Neural cell (in vitro differentiated cells): ENCODE measurements around the gene RYR3. TPM values are rescaled to one million over a fixed set of nuclear protein-coding genes. Genes with fewer than 3 reads are reported as not detected.

ENCODE experiments used
- H2AFZ ChIP-seq: fragments of 200-600, 300-800 bp; sonication (generic), shearing (Covaris generic); 2 replicates; pipeline ENCODE4 v1.6.0; 2014; ENCODE audit warnings: low read depth, mild to moderate bottlenecking, antibody characterized with exemption, low read length, moderate library complexity
- H3F3A ChIP-seq: fragments of 200-600 bp; shearing (Covaris generic); 2 replicates; pipeline ENCODE4 v1.6.1; 2016; ENCODE audit warnings: mild to moderate bottlenecking, moderate library complexity, mixed read lengths, antibody characterized with exemption, low read length; ENCODE audit not compliant: insufficient read depth, poor library complexity, severe bottlenecking
- H3K27ac ChIP-seq: fragments of 200-600, 300-800 bp; sonication (generic), shearing (Covaris generic); 2 replicates; pipeline ENCODE4 v1.5.1; 2014; ENCODE audit warnings: mild to moderate bottlenecking, low read length, moderate library complexity
- H3K27me3 ChIP-seq: fragments of 300-800, 200-600 bp; sonication (generic), shearing (Covaris generic); 2 replicates; pipeline ENCODE4 v1.6.0; 2014; ENCODE audit warnings: mild to moderate bottlenecking, low read depth, low read length, moderate library complexity; ENCODE audit not compliant: insufficient read depth
- H3K36me3 ChIP-seq: fragments of 300-800, 200-600 bp; sonication (generic), shearing (Covaris generic); 2 replicates; pipeline ENCODE4 v1.5.1; 2014; ENCODE audit warnings: mild to moderate bottlenecking, antibody characterized with exemption, low read length, moderate library complexity; ENCODE audit not compliant: insufficient read depth
- H3K4me2 ChIP-seq: fragments of 300-800, 200-600 bp; sonication (generic), shearing (Covaris generic); 2 replicates; pipeline ENCODE4 v1.6.0; 2014; ENCODE audit warnings: mild to moderate bottlenecking, low read length
- H3K4me3 ChIP-seq: fragments of 300-800, 200-600 bp; sonication (generic), shearing (Covaris generic); 2 replicates; pipeline ENCODE4 v1.5.1; 2014; ENCODE audit warnings: mild to moderate bottlenecking, low read length, moderate library complexity
- H3K79me2 ChIP-seq: fragments of 200-600 bp; shearing (Covaris generic); replicated peaks from 2 replicates; pipeline ENCODE4 v1.6.0; 2014; ENCODE audit warnings: mild to moderate bottlenecking, low read length, moderate library complexity; ENCODE audit not compliant: insufficient read depth
- H3K9ac ChIP-seq: fragments of 300-800, 200-600 bp; sonication (generic), shearing (Covaris generic); 2 replicates; pipeline ENCODE4 v1.6.1; 2016; ENCODE audit warnings: mild to moderate bottlenecking, low read length, mixed read lengths
- H3K9me2 ChIP-seq: fragments of 200-600 bp; shearing (Covaris generic); 2 replicates; pipeline ENCODE4 v1.6.1; 2016; ENCODE audit warnings: mild to moderate bottlenecking, low read length, mixed read lengths; ENCODE audit not compliant: insufficient read depth
- H3K9me3 ChIP-seq: fragments of 200-600, 300-800 bp; sonication (generic), shearing (Covaris generic); 2 replicates; pipeline ENCODE4 v1.6.1; 2016; ENCODE audit warnings: mild to moderate bottlenecking, mixed run types, low read length, moderate library complexity, mixed read lengths
- H4K20me1 ChIP-seq: fragments of 200-600 bp; shearing (Covaris generic); 2 replicates; pipeline ENCODE4 v1.6.1; 2016; ENCODE audit warnings: mild to moderate bottlenecking, mixed run types; ENCODE audit not compliant: insufficient read depth
- EP300 ChIP-seq: fragments of 450-650 bp; conservative IDR thresholded peaks from 2 replicates; pipeline ENCODE4 v1.6.1; 2014; ENCODE audit warnings: antibody characterized with exemption, mild to moderate bottlenecking, moderate library complexity; ENCODE audit not compliant: poor library complexity, severe bottlenecking
- EZH2 ChIP-seq: fragments of 200-600, 300-800 bp; shearing (Covaris generic), sonication (generic); IDR thresholded peaks from 2 replicates; pipeline ENCODE4 v1.6.1; 2014; ENCODE audit warnings: antibody characterized with exemption, low read length, borderline replicate concordance, mild to moderate bottlenecking; ENCODE audit not compliant: insufficient read depth, poor library complexity, severe bottlenecking
- MXI1 ChIP-seq: fragments of 450-650 bp; conservative IDR thresholded peaks from 2 replicates; pipeline ENCODE4 v1.6.1; 2014; ENCODE audit warnings: antibody characterized with exemption, mild to moderate bottlenecking; ENCODE audit not compliant: poor library complexity, severe bottlenecking
- POLR2AphosphoS5 ChIP-seq: IDR thresholded peaks from 2 replicates; pipeline ENCODE4 v1.6.1; 2012
- RAD21 ChIP-seq: fragments of 450-650 bp; conservative IDR thresholded peaks from 2 replicates; pipeline ENCODE4 v1.6.1; 2014; ENCODE audit warnings: antibody characterized with exemption, mild to moderate bottlenecking, moderate library complexity
- SMC3 ChIP-seq: fragments of 450-650 bp; conservative IDR thresholded peaks from 2 replicates; pipeline ENCODE4 v1.6.1; 2014; ENCODE audit warnings: antibody characterized with exemption, mild to moderate bottlenecking, moderate library complexity; ENCODE audit not compliant: poor library complexity
- TAF1 ChIP-seq: IDR thresholded peaks from 2 replicates; pipeline ENCODE4 v1.6.1; 2012; ENCODE audit warnings: low read depth
- polyA plus RNA-seq: library from polyadenylated mRNA; depleted of rRNA; stranded (reverse); fragments of >200 nt; gene quantifications from 2 replicates; pipeline ENCODE4 v1.2.3, GENCODE V29; 2014
- TF ChIP-seq, protein P1 (sequence below): fragments of 450-650 bp; IDR thresholded peaks from 2 replicates; pipeline ENCODE4 v1.5.1; 2014; ENCODE audit warnings: antibody characterized with exemption, mild to moderate bottlenecking, moderate library complexity; ENCODE audit not compliant: poor library complexity, severe bottlenecking
- TF ChIP-seq, protein P2 (sequence below): IDR thresholded peaks from 2 replicates; pipeline ENCODE4 v1.6.1; 2012; ENCODE audit warnings: borderline replicate concordance

The RYR3 gene
- polyA plus RNA-seq, 1 donor from 2014 or later = 12.6 TPM

DNA sequence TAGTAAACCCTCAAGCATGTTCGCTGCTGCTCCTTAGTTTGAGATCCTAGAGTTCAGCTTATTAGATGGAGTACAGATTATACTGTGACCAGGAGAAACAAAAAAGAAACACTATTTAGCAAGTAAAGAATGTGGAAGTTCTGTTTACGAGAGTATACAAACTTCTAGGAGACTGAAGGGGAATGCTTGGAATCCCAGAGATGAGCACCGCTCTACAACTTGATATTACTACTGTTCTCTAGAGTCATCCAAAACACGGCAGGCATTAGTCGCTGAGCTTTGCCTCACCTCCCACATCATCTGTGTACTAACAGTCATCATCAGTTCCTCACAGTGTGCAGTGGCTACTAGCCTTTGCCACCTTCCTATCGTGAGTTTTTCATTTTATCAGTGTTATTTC lies 536.1 kb downstream of the RYR3 start:
- H3F3A ChIP-seq = no peaks in the 10 kb centered on the region
- no peak overlapping the region for H3K27ac ChIP-seq
- no peaks in the 10 kb centered on the region for H4K20me1 ChIP-seq
- H3K4me3 ChIP-seq = no peak overlapping the region
- no peaks in the 10 kb centered on the region for H3K9me3 ChIP-seq
- TF ChIP-seq TAF1 (no peak), SMC3 (no peak), RAD21 (no peak), EZH2 (no peak), MXI1 (no peak), POLR2AphosphoS5 (no peak), EP300 (no peak)
- TF ChIP-seq, protein P1, sequence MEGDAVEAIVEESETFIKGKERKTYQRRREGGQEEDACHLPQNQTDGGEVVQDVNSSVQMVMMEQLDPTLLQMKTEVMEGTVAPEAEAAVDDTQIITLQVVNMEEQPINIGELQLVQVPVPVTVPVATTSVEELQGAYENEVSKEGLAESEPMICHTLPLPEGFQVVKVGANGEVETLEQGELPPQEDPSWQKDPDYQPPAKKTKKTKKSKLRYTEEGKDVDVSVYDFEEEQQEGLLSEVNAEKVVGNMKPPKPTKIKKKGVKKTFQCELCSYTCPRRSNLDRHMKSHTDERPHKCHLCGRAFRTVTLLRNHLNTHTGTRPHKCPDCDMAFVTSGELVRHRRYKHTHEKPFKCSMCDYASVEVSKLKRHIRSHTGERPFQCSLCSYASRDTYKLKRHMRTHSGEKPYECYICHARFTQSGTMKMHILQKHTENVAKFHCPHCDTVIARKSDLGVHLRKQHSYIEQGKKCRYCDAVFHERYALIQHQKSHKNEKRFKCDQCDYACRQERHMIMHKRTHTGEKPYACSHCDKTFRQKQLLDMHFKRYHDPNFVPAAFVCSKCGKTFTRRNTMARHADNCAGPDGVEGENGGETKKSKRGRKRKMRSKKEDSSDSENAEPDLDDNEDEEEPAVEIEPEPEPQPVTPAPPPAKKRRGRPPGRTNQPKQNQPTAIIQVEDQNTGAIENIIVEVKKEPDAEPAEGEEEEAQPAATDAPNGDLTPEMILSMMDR = no peak
- TF ChIP-seq, protein P2, sequence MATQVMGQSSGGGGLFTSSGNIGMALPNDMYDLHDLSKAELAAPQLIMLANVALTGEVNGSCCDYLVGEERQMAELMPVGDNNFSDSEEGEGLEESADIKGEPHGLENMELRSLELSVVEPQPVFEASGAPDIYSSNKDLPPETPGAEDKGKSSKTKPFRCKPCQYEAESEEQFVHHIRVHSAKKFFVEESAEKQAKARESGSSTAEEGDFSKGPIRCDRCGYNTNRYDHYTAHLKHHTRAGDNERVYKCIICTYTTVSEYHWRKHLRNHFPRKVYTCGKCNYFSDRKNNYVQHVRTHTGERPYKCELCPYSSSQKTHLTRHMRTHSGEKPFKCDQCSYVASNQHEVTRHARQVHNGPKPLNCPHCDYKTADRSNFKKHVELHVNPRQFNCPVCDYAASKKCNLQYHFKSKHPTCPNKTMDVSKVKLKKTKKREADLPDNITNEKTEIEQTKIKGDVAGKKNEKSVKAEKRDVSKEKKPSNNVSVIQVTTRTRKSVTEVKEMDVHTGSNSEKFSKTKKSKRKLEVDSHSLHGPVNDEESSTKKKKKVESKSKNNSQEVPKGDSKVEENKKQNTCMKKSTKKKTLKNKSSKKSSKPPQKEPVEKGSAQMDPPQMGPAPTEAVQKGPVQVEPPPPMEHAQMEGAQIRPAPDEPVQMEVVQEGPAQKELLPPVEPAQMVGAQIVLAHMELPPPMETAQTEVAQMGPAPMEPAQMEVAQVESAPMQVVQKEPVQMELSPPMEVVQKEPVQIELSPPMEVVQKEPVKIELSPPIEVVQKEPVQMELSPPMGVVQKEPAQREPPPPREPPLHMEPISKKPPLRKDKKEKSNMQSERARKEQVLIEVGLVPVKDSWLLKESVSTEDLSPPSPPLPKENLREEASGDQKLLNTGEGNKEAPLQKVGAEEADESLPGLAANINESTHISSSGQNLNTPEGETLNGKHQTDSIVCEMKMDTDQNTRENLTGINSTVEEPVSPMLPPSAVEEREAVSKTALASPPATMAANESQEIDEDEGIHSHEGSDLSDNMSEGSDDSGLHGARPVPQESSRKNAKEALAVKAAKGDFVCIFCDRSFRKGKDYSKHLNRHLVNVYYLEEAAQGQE = no peak
- H3K79me2 ChIP-seq = no peaks in the 10 kb centered on the region
- H3K4me2 ChIP-seq = no peak overlapping the region
- no peaks in the 10 kb centered on the region for H3K9me2 ChIP-seq
- H3K27me3 ChIP-seq = no peaks in the 10 kb centered on the region
- H3K36me3 ChIP-seq = no peaks in the 10 kb centered on the region
- no peak overlapping the region for H2AFZ ChIP-seq
- H3K9ac ChIP-seq = no peak overlapping the region

DNA sequence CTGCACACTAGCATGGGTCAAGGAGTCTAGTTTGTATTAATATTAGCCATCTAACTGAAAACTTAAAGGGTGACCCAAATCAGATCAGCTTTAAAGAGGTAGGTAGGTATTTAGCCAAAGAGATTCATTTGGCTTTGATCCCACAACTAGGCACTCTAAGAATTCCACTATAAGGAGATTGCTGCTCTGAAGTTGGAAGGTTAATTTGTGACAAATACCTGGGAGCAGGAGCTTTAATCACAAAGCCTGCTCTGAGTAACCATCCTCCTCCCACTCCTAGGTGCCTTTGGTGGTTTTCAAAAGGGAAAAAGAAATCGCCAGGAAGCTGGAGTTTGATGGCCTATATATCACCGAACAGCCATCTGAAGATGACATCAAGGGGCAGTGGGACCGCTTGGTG lies 537.2 kb downstream of the RYR3 start:
- Histone ChIP-seq H3K27ac (no peak overlapping the region), H3K27me3 (no peaks in the 10 kb centered on the region), H3K4me2 (no peak overlapping the region), H4K20me1 (no peaks in the 10 kb centered on the region), H3K9me2 (no peaks in the 10 kb centered on the region), H3K9me3 (no peaks in the 10 kb centered on the region), H3F3A (no peaks in the 10 kb centered on the region), H3K4me3 (no peak overlapping the region), H3K79me2 (no peaks in the 10 kb centered on the region), H3K9ac (no peak overlapping the region), H2AFZ (no peak overlapping the region), H3K36me3 (no peaks in the 10 kb centered on the region)
- TF ChIP-seq RAD21 (no peak), SMC3 (no peak)
- TF ChIP-seq, protein P2 = no peak
- TF ChIP-seq, protein P1 = no peak
